Measurements from ENCODE around the gene SRCAP.

SRCAP gene

GRCh38 chr16:30656974-30657865, 41.8 kb upstream of the SRCAP start:
- H3K27ac ChIP-seq (ENCODE audit: insufficient read depth, low read length, poor library complexity, severe bottlenecking): peak overlapping the region; percentile 66
- H3K4me1 ChIP-seq (ENCODE audit: control insufficient read depth, insufficient read depth, low read length, poor library complexity, severe bottlenecking): peaks cover 35% of the 10 kb centered on the region
- peaks cover 51% of the 10 kb centered on the region for H3K36me3 ChIP-seq (ENCODE audit: control insufficient read depth, insufficient read depth, low read length)
- H3K27me3 ChIP-seq (replicated peaks; ENCODE audit: control insufficient read depth, insufficient read depth, low read length, poor library complexity, severe bottlenecking): no peaks in the 10 kb centered on the region
- H3K4me3 ChIP-seq (ENCODE audit: insufficient read depth, low read depth, low read length, poor library complexity, severe bottlenecking): peak overlapping the region; percentile 11
- no peak for DNase-seq
- H3K9me3 ChIP-seq (ENCODE audit: control insufficient read depth, low read length): no peaks in the 10 kb centered on the region

DNA sequence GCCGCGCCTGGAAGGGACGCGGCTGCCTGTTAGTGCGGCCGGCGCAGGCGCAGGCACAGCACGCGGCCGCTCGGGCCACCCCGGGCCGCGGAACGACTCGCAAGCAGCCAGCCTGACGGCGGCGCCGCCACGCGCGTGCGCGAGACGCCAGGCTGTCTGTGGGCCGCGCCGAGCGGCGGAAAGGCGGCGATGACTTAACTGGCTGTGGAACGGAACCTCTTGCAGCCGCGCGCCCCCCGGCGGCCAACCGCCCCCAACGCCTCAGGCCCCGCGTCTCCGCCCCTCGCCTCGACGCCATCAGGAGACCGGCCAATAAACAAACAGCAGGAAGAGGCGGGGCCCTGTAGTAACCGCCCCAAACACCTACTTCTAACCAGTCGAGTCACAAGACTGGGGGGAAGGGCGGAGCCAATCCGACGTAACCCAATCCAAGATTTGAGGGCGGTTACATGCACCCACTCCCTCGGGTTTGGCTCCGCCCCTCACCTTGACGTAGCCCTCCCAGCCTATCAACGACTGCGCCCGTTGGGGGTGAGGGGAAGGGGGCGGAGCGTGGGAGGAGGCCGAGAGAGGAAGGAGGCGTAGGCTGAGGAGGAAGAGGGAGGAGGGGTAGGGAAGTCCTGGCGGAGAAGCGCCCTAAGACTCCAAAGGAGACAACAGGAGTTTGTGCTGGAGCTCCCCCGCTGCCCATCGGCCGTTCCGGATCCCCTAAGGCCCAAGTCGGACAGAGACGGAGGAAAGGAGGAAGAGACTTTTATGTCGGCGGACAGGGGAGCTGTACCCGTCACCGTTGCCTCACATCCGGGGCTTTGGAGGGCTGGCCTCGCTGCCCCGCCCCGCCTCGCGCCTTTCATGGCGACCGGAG, 40.9 kb upstream of the SRCAP start, which contains the start of gene FBRS:
Gene FBRS, plus strand, starts transcription at position 566 of the 865 bp plus-strand sequence. CDS start 1,088 bp downstream, outside the sequence.
- H3K36me3 ChIP-seq (ENCODE audit: control insufficient read depth, insufficient read depth, low read length): peaks cover 51% of the 10 kb centered on the region
- H3K4me1 ChIP-seq (ENCODE audit: control insufficient read depth, insufficient read depth, low read length, poor library complexity, severe bottlenecking): peaks cover 41% of the 10 kb centered on the region
- no peaks in the 10 kb centered on the region for H3K9me3 ChIP-seq (ENCODE audit: control insufficient read depth, low read length)
- H3K27ac ChIP-seq (ENCODE audit: insufficient read depth, low read length, poor library complexity, severe bottlenecking): peak within 1 kb of the TSS; percentile 100
- peak within 1 kb of the TSS; percentile 76 for H3K4me3 ChIP-seq (ENCODE audit: insufficient read depth, low read depth, low read length, poor library complexity, severe bottlenecking)
- H3K27me3 ChIP-seq (replicated peaks; ENCODE audit: control insufficient read depth, insufficient read depth, low read length, poor library complexity, severe bottlenecking): no peaks in the 10 kb centered on the region
- DNase-seq: peak; percentile 100

- no peaks in the 10 kb centered on the region for H3K27me3 ChIP-seq (replicated peaks; ENCODE audit: control insufficient read depth, insufficient read depth, low read length, poor library complexity, severe bottlenecking)
- DNase-seq: no peak
- H3K9me3 ChIP-seq (ENCODE audit: control insufficient read depth, low read length): no peaks in the 10 kb centered on the region
- H3K4me3 ChIP-seq (ENCODE audit: insufficient read depth, low read depth, low read length, poor library complexity, severe bottlenecking): peak overlapping the region; percentile 76
- H3K4me1 ChIP-seq (ENCODE audit: control insufficient read depth, insufficient read depth, low read length, poor library complexity, severe bottlenecking): peaks cover 45% of the 10 kb centered on the region
- peak overlapping the region; percentile 100 for H3K27ac ChIP-seq (ENCODE audit: insufficient read depth, low read length, poor library complexity, severe bottlenecking)
- peaks cover 54% of the 10 kb centered on the region for H3K36me3 ChIP-seq (ENCODE audit: control insufficient read depth, insufficient read depth, low read length)
These were observed 40.1 kb upstream of the SRCAP start for GRCh38 chr16:30658731-30659506.

- DNase-seq: peak; percentile 28 to 45 (median 37)
- peaks cover 45% of the 10 kb centered on the region for H3K4me1 ChIP-seq (ENCODE audit: control insufficient read depth, insufficient read depth, low read length, poor library complexity, severe bottlenecking)
These were observed 39.2 kb upstream of the SRCAP start for GRCh38 chr16:30659507-30660423.

DNA sequence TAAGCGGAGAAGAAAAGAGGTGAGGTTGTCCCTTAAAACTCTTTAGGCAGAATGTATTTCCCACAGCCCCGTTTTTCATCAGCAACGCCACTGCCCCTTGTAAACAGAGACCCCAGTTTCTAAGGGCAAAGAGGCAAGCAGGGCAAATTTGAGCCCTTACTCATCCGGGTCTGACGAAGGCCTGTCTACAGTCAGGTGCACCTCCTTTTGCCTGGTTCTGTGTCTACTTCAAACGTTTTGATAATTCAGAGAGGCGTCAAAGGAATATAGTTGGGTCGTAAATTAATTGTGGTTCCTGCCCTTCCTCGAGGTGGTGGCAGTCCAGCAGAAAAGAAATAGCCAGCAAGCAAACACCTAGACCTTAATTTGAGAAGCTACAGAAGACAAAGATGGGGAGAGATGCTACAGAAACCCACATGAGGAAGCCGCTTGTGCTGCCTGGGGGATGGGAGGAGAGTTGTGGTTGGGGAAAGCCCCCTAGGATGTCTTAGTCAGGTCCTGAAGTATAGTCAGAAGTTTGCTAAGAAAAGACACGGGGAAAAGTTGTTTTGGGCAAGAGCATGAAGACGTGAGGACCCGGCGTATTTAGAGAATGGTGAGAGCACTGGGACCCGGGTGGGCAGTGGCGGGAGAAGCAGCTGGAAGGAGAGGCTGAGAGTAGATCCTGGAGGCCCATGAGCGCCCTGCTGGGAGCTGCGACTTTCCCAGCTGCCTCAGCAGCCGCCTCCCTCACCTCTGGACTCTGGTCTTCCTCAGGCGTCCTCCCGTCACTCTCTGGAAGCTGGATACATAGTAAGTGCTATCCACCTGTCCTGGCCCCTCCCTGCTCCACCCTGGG, 38.3 kb upstream of the SRCAP start:
- Histone ChIP-seq H3K27me3 (replicated peaks; ENCODE audit: control insufficient read depth, insufficient read depth, low read length, poor library complexity, severe bottlenecking) (no peaks in the 10 kb centered on the region), H3K4me1 (ENCODE audit: control insufficient read depth, insufficient read depth, low read length, poor library complexity, severe bottlenecking) (peaks cover 45% of the 10 kb centered on the region), H3K4me3 (ENCODE audit: insufficient read depth, low read depth, low read length, poor library complexity, severe bottlenecking) (peak overlapping the region; percentile 76), H3K9me3 (ENCODE audit: control insufficient read depth, low read length) (no peaks in the 10 kb centered on the region), H3K36me3 (ENCODE audit: control insufficient read depth, insufficient read depth, low read length) (peaks cover 53% of the 10 kb centered on the region), H3K27ac (ENCODE audit: insufficient read depth, low read length, poor library complexity, severe bottlenecking) (peak overlapping the region; percentile 100)
- DNase-seq: peak; percentile 57 to 77 (median 70)

More at GRCh38 chr16:30659507-30660423, 39.2 kb upstream of the SRCAP start:
- Histone ChIP-seq H3K27me3 (replicated peaks; ENCODE audit: control insufficient read depth, insufficient read depth, low read length, poor library complexity, severe bottlenecking) (no peaks in the 10 kb centered on the region), H3K27ac (ENCODE audit: insufficient read depth, low read length, poor library complexity, severe bottlenecking) (peak overlapping the region; percentile 100), H3K9me3 (ENCODE audit: control insufficient read depth, low read length) (no peaks in the 10 kb centered on the region), H3K36me3 (ENCODE audit: control insufficient read depth, insufficient read depth, low read length) (peaks cover 53% of the 10 kb centered on the region), H3K4me3 (ENCODE audit: insufficient read depth, low read depth, low read length, poor library complexity, severe bottlenecking) (peak overlapping the region; percentile 76)

GRCh38 chr16:30662449-30662848, 36.5 kb upstream of the SRCAP start:
- H3K27me3 ChIP-seq (replicated peaks; ENCODE audit: control insufficient read depth, insufficient read depth, low read length, poor library complexity, severe bottlenecking): no peaks in the 10 kb centered on the region
- no peak for DNase-seq
- H3K36me3 ChIP-seq (ENCODE audit: control insufficient read depth, insufficient read depth, low read length): peaks cover 62% of the 10 kb centered on the region
- H3K4me3 ChIP-seq (ENCODE audit: insufficient read depth, low read depth, low read length, poor library complexity, severe bottlenecking): no peak overlapping the region
- peak overlapping the region; percentile 7 for H3K27ac ChIP-seq (ENCODE audit: insufficient read depth, low read length, poor library complexity, severe bottlenecking)
- H3K9me3 ChIP-seq (ENCODE audit: control insufficient read depth, low read length): no peaks in the 10 kb centered on the region
- H3K4me1 ChIP-seq (ENCODE audit: control insufficient read depth, insufficient read depth, low read length, poor library complexity, severe bottlenecking): peaks cover 39% of the 10 kb centered on the region

- no peak for DNase-seq
- no peaks in the 10 kb centered on the region for H3K9me3 ChIP-seq (ENCODE audit: control insufficient read depth, low read length)
- H3K27me3 ChIP-seq (replicated peaks; ENCODE audit: control insufficient read depth, insufficient read depth, low read length, poor library complexity, severe bottlenecking): no peaks in the 10 kb centered on the region
- H3K36me3 ChIP-seq (ENCODE audit: control insufficient read depth, insufficient read depth, low read length): peaks cover 68% of the 10 kb centered on the region
- no peak overlapping the region for H3K4me3 ChIP-seq (ENCODE audit: insufficient read depth, low read depth, low read length, poor library complexity, severe bottlenecking)
- H3K4me1 ChIP-seq (ENCODE audit: control insufficient read depth, insufficient read depth, low read length, poor library complexity, severe bottlenecking): peaks cover 37% of the 10 kb centered on the region
- H3K27ac ChIP-seq (ENCODE audit: insufficient read depth, low read length, poor library complexity, severe bottlenecking): no peak overlapping the region
These were observed 35.9 kb upstream of the SRCAP start for GRCh38 chr16:30663038-30663437.

DNA sequence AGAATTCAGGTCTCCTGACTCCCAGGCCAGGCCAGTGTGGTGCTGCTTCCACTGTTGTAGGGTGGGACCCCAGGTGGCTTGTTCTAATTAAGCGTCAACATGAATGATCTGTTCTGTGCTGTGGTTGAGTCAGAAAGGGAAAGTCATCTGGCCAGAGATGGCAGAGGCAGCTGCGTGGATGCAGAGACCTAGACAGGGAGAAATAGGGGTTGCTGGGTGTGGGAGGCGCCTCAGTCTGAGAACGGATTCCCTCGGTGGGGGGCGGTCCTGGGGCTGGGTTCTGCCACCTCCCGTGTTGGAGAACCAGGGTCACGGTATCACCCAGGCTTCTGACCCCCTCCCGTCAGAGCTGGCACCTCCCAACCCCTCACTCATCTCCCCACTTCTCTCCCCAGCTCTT, 35.2 kb upstream of the SRCAP start:
- no peak overlapping the region for H3K4me3 ChIP-seq (ENCODE audit: insufficient read depth, low read depth, low read length, poor library complexity, severe bottlenecking)
- no peak for DNase-seq
- H3K36me3 ChIP-seq (ENCODE audit: control insufficient read depth, insufficient read depth, low read length): peaks cover 75% of the 10 kb centered on the region
- peaks cover 37% of the 10 kb centered on the region for H3K4me1 ChIP-seq (ENCODE audit: control insufficient read depth, insufficient read depth, low read length, poor library complexity, severe bottlenecking)
- H3K9me3 ChIP-seq (ENCODE audit: control insufficient read depth, low read length): no peaks in the 10 kb centered on the region
- H3K27me3 ChIP-seq (replicated peaks; ENCODE audit: control insufficient read depth, insufficient read depth, low read length, poor library complexity, severe bottlenecking): no peaks in the 10 kb centered on the region
- peak overlapping the region; percentile 26 for H3K27ac ChIP-seq (ENCODE audit: insufficient read depth, low read length, poor library complexity, severe bottlenecking)

Measured in effector memory CD4-positive, alpha-beta T cell (primary cell).